HG03558 (cell line): ENCODE results near the gene ARGLU1.

ENCODE experiments used
- ATAC-seq: cut with Tn5 transposase; IDR thresholded peaks from one replicate; pipeline ENCODE4 v1.9.1; 2021; ENCODE audit warnings: moderate number of reproducible peaks; ENCODE audit not compliant: unreplicated experiment; ENCODE audit errors: extremely low read depth

Gene ARGLU1

DNA sequence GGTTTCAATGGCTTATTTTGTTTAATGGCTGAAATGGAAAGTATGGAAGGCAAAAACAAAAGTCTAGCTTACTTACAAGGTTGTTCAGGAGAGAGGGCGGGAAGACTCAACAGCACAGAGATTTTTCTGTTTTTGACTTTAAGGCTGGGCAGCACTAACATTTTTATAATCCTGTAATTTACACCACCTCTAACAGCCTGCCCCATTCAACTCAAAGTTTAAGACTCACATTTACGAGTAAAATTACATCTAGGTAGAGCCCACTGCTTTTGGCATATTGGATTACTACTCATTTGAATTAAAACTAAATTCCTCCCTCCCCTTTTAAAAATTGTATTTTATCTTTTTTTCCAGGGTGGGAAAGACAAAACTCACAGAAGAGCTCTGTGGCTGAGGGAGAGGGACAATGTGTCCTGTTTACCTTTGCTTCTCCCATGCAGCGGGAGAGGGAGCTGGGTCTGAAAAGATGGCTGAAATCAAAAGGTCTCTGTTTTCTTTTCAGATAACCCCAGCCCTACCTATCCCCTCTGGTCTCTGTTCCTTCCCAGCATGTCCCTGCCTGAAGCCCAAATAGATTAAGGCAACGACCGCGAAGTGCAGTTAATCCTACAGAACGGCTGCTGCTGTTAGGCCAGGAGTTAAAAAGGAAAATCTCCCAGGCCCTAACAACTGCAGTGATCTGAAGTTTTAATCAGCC is 39.1 kb downstream of the ARGLU1 start:
- no peak for ATAC-seq

DNA sequence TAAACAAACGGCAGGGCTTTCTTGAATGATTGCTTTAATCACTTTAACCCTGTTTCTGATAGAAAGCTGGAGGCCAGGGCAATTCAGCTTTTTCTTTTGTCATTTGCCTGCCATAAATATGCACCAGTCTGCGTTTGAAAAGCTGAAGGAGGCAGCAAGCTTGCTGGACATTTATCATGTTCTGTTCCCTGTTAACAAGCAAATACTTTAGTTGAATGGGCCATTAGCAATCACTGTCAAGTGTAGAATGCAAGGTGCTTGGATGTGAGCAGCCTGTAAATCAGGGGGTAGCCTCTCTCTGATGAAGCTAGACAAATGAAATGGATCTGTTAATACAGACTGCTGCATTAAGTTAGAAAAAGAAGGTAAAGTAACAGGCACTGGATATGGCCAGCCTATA is 40.1 kb downstream of the ARGLU1 start:
- no peak for ATAC-seq

GRCh38 chr13:106527445-106527801 is 40.5 kb downstream of the ARGLU1 start:
- ATAC-seq, result no peak

GRCh38 chr13:106526738-106527444 is 41.0 kb downstream of the ARGLU1 start:
- ATAC-seq, result no peak

DNA sequence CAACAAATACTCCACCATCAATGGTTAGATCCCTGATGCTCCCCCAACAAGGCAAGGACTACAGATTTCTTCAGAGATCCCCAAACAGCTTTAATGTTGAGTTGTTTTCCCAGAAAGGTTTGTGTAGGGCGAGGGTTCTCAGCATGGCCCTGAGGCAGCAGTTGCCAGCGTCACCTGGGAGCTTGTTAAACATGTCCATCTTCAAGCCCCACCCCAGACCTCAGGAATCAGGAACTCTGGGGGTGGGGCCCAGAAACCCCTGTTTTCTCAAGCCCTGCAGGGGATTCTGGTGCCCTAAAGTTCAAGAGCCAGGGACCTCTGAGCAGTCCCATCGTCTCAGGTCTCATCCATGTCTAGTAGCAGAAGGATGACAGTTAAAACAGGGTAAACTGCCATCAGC is 42.1 kb downstream of the ARGLU1 start:
- no peak for ATAC-seq

GRCh38 chr13:106524108-106524507 is 43.8 kb downstream of the ARGLU1 start:
- ATAC-seq, result no peak

DNA sequence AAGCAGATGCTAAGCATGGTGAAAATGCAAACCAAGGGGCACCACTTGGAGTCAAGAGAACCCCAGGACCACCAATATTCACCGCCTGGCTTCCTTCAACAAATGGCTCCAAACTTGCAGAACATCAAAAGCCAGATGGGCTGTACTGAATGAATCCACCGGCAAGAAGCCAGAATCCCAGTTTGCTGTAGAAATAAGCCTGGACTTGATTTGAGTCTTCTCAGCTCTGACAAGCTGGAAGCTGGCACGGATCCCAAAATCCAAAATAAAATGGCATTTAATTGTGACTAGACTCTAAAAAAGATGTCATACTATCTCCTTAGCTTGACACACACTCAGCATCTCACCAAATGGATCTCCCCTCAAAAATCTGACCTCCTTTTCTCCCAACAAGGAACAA is 44.4 kb downstream of the ARGLU1 start:
- ATAC-seq, result no peak

- no peak for ATAC-seq
These were observed 44.9 kb downstream of the ARGLU1 start for GRCh38 chr13:106522898-106523525.

- no peak for ATAC-seq
These were observed 45.7 kb downstream of the ARGLU1 start for GRCh38 chr13:106522112-106522705.

- no peak for ATAC-seq
These were observed 46.7 kb downstream of the ARGLU1 start for GRCh38 chr13:106521095-106521799.

GRCh38 chr13:106520251-106521054 is 47.5 kb downstream of the ARGLU1 start:
- ATAC-seq, result no peak

GRCh38 chr13:106518512-106518911 is 49.4 kb downstream of the ARGLU1 start:
- no peak for ATAC-seq

- no peak for ATAC-seq
These were observed 50.7 kb downstream of the ARGLU1 start for GRCh38 chr13:106517109-106517847.

- ATAC-seq, result no peak
These were observed 52.2 kb downstream of the ARGLU1 start for GRCh38 chr13:106515635-106516254.

- ATAC-seq, result no peak
These were observed 52.9 kb downstream of the ARGLU1 start for GRCh38 chr13:106514928-106515634.

DNA sequence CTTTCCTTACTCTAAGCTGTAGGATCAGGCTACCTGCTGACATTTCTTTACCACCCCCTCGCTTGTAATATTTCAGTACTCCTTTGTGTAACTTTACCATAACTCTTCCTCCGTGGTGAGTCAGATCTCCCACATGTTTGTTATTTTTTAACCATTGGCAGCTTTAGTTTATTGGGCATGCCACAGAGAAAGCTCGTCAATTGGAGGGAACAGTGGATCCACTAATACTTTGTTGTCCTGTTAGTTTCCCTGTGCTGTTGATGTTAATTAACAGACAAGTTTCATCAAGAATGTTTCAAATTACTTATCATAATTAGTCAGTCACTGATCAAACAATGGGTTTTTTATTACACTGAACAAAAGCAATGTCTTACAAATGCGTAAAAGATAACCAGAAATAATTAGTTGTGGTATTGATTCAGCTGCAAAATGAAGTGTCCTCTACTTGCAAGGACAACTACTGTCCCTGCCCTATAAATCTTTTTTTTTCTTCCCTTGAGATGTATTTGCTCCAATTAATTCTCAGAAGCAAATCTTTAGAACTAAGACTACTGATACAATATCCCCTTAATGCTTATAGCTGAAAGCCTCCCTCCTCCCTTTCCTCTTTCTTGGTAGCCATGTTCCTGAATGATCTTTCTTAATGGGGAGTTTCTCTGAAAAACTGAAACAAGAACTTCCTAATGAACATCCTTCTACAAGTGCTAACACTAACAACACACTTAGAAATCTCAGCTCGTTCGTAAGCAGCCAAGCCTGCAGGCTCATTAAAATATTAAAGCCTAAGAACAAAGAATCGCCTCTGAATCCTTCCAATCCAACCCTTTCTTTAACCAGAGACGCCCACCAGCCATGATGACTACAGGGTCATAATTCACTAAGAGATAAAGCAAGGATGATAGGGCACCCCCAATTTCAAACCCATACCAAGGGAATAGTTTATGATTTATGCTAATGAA is 54.6 kb downstream of the ARGLU1 start:
- no peak for ATAC-seq
